ENCODE data around the gene ITGA1. TPM values are rescaled to one million over a fixed set of nuclear protein-coding genes. Genes with fewer than 3 reads are reported as not detected.

Gene ITGA1
- total and polyA plus RNA-seq, 2 donors (not counting 1 experiment from before 2014, with no cell fraction given) = 12.6 to 115 TPM

DNA sequence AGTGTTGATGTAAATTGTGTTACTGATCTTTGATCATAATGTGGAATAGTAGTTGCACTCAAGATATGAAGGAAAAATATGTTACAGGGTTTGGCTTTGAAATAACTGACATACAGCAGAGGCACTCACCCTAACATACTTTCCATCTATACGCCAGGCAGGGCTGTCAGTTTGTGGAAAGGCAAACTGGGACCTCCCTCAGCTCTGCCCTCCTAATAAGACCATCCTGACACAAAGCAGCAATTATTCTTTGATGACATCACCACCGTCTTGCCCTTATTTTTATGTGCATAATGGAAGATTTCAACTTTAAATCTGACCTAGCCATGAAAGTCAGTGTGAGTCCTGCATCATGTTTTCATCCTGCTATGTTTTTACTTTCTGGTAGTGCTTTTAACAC lies 42.9 kb downstream of the ITGA1 start:
- TF ChIP-seq EZH2 (IDR thresholded peaks at IDR 0.05; ENCODE audit: low read length, missing control alignments) = no peak
- TF ChIP-seq, protein P1, sequence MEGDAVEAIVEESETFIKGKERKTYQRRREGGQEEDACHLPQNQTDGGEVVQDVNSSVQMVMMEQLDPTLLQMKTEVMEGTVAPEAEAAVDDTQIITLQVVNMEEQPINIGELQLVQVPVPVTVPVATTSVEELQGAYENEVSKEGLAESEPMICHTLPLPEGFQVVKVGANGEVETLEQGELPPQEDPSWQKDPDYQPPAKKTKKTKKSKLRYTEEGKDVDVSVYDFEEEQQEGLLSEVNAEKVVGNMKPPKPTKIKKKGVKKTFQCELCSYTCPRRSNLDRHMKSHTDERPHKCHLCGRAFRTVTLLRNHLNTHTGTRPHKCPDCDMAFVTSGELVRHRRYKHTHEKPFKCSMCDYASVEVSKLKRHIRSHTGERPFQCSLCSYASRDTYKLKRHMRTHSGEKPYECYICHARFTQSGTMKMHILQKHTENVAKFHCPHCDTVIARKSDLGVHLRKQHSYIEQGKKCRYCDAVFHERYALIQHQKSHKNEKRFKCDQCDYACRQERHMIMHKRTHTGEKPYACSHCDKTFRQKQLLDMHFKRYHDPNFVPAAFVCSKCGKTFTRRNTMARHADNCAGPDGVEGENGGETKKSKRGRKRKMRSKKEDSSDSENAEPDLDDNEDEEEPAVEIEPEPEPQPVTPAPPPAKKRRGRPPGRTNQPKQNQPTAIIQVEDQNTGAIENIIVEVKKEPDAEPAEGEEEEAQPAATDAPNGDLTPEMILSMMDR (conservative IDR thresholded peaks at IDR 0.05 in 1 of 2, IDR thresholded peaks at IDR 0.05 in 1 of 2; ENCODE audit: low read depth in 1 of 2, low read length in 2 of 2) = no peak
- H3K4me3 ChIP-seq (replicated peaks in 1 of 4; ENCODE audit: control extremely low read depth in 1 of 4, insufficient read depth in 1 of 4, low read depth in 3 of 4, low read length in 4 of 4) = no peak overlapping the region
- H3K27ac ChIP-seq (ENCODE audit: insufficient read depth, low read length) = no peak overlapping the region
- H3K27me3 ChIP-seq (ENCODE audit: control insufficient read depth, insufficient read depth, low read length) = no peaks in the 10 kb centered on the region
- H3K9ac ChIP-seq (ENCODE audit: insufficient read depth, low read length) = no peak overlapping the region
- H3K36me3 ChIP-seq (ENCODE audit: control insufficient read depth, insufficient read depth, low read length) = no peaks in the 10 kb centered on the region
- H3K4me2 ChIP-seq (ENCODE audit: extremely low read depth, insufficient read depth, low read length) = no peak overlapping the region
- H2AFZ ChIP-seq (ENCODE audit: low read length) = no peak overlapping the region
- H3K9me3 ChIP-seq (ENCODE audit: control insufficient read depth, insufficient read depth, low read depth, low read length) = no peaks in the 10 kb centered on the region
- H3K4me1 ChIP-seq (ENCODE audit: control insufficient read depth, extremely low read depth, insufficient read depth, low read length) = no peaks in the 10 kb centered on the region
- no peak for DNase-seq (ENCODE audit: low read depth in 2 of 2)
- H4K20me1 ChIP-seq (ENCODE audit: control insufficient read depth, extremely low read depth, insufficient read depth, low read length) = no peaks in the 10 kb centered on the region
- H3K79me2 ChIP-seq (ENCODE audit: control insufficient read depth, insufficient read depth, low read length) = no peaks in the 10 kb centered on the region

DNA sequence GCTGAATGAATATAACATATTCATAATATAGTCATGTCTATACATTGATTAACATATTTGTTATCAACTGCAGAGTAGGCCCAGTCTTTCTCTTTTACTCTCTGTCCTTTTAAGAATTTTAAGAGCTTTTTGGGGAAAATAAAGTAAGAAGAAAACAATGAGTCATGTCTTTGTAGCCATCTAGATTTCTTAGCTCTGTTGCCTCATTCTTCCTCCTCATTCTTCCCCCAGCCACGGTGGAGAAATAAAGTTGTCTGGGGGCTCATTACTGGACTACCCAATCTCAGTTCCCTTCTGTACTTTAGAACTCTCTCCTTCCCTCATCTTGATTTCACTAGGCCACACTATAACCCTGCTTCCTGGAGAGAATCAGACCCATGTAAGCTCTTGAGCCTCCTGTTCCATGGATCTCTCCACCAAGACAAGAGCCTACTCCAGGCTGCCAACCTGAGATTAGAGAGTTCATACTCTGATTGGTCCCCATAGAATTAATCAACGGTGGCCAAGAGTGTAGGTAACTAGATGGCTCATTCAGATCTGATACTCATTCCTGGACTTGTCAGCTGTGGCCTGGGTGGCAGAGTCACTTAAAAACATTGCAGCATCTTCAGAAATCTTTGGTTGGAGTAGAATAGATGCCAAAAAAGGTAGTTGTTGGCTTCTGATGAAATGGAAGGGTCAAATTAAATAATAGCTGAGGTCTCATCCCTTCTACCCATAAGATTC lies 44.2 kb downstream of the ITGA1 start:
- Histone ChIP-seq H4K20me1 (ENCODE audit: control insufficient read depth, extremely low read depth, insufficient read depth, low read length) (no peaks in the 10 kb centered on the region), H3K27me3 (ENCODE audit: control insufficient read depth, insufficient read depth, low read length) (no peaks in the 10 kb centered on the region), H3K4me2 (ENCODE audit: extremely low read depth, insufficient read depth, low read length) (no peak overlapping the region), H3K9me3 (ENCODE audit: control insufficient read depth, insufficient read depth, low read depth, low read length) (no peaks in the 10 kb centered on the region), H3K4me1 (ENCODE audit: control insufficient read depth, extremely low read depth, insufficient read depth, low read length) (no peaks in the 10 kb centered on the region), H3K36me3 (ENCODE audit: control insufficient read depth, insufficient read depth, low read length) (no peaks in the 10 kb centered on the region), H2AFZ (ENCODE audit: low read length) (no peak overlapping the region), H3K9ac (ENCODE audit: insufficient read depth, low read length) (no peak overlapping the region), H3K27ac (ENCODE audit: insufficient read depth, low read length) (no peak overlapping the region), H3K79me2 (ENCODE audit: control insufficient read depth, insufficient read depth, low read length) (no peaks in the 10 kb centered on the region), H3K4me3 (replicated peaks in 1 of 4; ENCODE audit: control extremely low read depth in 1 of 4, insufficient read depth in 1 of 4, low read depth in 3 of 4, low read length in 4 of 4) (no peak overlapping the region)
- TF ChIP-seq, protein P1 (conservative IDR thresholded peaks at IDR 0.05 in 1 of 2, IDR thresholded peaks at IDR 0.05 in 1 of 2; ENCODE audit: low read depth in 1 of 2, low read length in 2 of 2) = no peak
- TF ChIP-seq EZH2 (IDR thresholded peaks at IDR 0.05; ENCODE audit: low read length, missing control alignments) = no peak
- no peak for DNase-seq (ENCODE audit: low read depth in 2 of 2)

DNA sequence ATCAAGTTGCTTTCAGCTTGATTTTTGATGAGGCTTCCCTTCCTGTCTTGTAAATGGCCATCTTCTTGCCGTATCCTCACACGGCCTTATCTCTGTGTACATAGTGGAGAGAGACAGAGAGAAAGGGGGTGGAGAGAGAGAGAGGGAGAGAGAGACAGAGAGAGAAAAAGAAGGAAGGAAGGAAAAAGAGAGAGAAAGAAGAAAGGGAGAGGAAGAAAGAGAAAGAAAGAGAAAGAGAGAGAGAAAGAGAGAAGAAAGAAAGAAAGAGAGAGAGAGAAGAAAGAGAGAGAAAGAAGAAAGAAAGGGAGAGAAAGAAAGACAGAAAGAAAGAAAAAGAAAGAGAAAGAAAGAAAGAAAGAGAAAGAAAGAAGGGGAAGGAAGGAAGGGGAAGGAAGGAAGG lies 46.6 kb downstream of the ITGA1 start:
- TF ChIP-seq EZH2 (IDR thresholded peaks at IDR 0.05; ENCODE audit: low read length, missing control alignments) = no peak
- TF ChIP-seq, protein P1 (conservative IDR thresholded peaks at IDR 0.05 in 1 of 2, IDR thresholded peaks at IDR 0.05 in 1 of 2; ENCODE audit: low read depth in 1 of 2, low read length in 2 of 2) = no peak
- Histone ChIP-seq H3K27ac (ENCODE audit: insufficient read depth, low read length) (no peak overlapping the region), H2AFZ (ENCODE audit: low read length) (no peak overlapping the region), H3K36me3 (ENCODE audit: control insufficient read depth, insufficient read depth, low read length) (no peaks in the 10 kb centered on the region), H3K4me1 (ENCODE audit: control insufficient read depth, extremely low read depth, insufficient read depth, low read length) (peaks cover 4% of the 10 kb centered on the region), H3K4me3 (replicated peaks in 1 of 4; ENCODE audit: control extremely low read depth in 1 of 4, insufficient read depth in 1 of 4, low read depth in 3 of 4, low read length in 4 of 4) (no peak overlapping the region), H3K9me3 (ENCODE audit: control insufficient read depth, insufficient read depth, low read depth, low read length) (no peaks in the 10 kb centered on the region), H3K9ac (ENCODE audit: insufficient read depth, low read length) (no peak overlapping the region), H3K4me2 (ENCODE audit: extremely low read depth, insufficient read depth, low read length) (no peak overlapping the region), H4K20me1 (ENCODE audit: control insufficient read depth, extremely low read depth, insufficient read depth, low read length) (no peaks in the 10 kb centered on the region), H3K79me2 (ENCODE audit: control insufficient read depth, insufficient read depth, low read length) (no peaks in the 10 kb centered on the region), H3K27me3 (ENCODE audit: control insufficient read depth, insufficient read depth, low read length) (no peaks in the 10 kb centered on the region)
- DNase-seq (ENCODE audit: low read depth in 2 of 2) = no peak
